Measurements from ENCODE around the gene CFAP73.

DNA sequence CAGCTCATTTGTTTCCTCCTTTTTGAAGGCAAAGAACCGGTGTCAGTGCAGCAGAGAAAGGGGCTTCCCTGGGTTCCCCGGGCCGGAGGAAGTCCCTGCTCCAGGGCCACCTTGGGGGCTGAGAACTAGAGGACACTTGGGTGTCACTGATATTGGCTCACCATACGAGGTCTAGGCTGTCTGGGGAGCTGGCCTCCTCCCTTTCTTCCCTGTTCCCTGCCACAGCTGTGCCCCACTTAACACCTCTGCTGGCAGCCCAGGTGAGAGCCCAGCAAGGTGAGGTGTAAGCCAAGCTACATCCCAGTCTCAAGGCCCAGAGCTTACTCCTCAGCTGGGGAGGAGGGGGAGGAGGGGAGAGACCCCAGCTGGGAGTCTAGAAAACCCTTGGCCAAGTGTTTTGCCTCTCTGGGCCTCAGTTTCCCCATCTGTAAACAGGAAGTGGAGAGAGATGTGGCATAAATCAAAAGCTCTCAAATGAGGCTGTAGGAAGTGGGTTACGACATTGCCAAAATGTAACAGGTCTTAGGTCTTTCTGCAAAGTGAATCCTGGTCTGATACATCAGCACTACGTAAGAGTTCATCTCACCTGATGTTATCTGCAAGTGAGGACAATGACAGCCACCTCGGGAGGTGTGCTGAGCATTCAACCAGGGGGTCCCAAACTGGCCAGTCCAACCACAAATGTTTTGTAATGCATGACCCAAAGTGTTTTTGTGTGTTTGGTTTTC, 39.5 kb upstream of the CFAP73 start:
- TF ChIP-seq ATF3 (IDR thresholded peaks at IDR 0.05; ENCODE audit: insufficient read depth, low read depth, low read length) (no peak), JUN (IDR thresholded peaks at IDR 0.05; ENCODE audit: low read depth, low read length) (no peak), CBX5 (IDR thresholded peaks at IDR 0.05; ENCODE audit: low read depth, low read length) (no peak), CTCF (IDR thresholded peaks at IDR 0.05; ENCODE audit: control extremely low read depth in 1 of 3, insufficient read depth in 1 of 3, low read depth in 1 of 3, low read length in 3 of 3) (no peak), BRCA1 (IDR thresholded peaks at IDR 0.05; ENCODE audit: low read depth, low read length) (no peak), BCL11A (IDR thresholded peaks at IDR 0.05; ENCODE audit: low read depth in 2 of 2, low read length in 2 of 2) (no peak), NRF1 (IDR thresholded peaks at IDR 0.05; ENCODE audit: low read depth, low read length) (no peak), ZNF274 (IDR thresholded peaks at IDR 0.05; ENCODE audit: borderline replicate concordance, extremely low read depth, low read length) (no peak), POLR2A (IDR thresholded peaks at IDR 0.05; ENCODE audit: control extremely low read depth in 1 of 2, low read depth in 2 of 2, low read length in 2 of 2) (no peak), SIN3A (conservative IDR thresholded peaks at IDR 0.05 in 1 of 2, IDR thresholded peaks at IDR 0.05 in 1 of 2; ENCODE audit: low read depth in 1 of 2, low read length in 2 of 2) (no peak)
- TF ChIP-seq, protein P1, sequence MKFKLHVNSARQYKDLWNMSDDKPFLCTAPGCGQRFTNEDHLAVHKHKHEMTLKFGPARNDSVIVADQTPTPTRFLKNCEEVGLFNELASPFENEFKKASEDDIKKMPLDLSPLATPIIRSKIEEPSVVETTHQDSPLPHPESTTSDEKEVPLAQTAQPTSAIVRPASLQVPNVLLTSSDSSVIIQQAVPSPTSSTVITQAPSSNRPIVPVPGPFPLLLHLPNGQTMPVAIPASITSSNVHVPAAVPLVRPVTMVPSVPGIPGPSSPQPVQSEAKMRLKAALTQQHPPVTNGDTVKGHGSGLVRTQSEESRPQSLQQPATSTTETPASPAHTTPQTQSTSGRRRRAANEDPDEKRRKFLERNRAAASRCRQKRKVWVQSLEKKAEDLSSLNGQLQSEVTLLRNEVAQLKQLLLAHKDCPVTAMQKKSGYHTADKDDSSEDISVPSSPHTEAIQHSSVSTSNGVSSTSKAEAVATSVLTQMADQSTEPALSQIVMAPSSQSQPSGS (IDR thresholded peaks at IDR 0.05; ENCODE audit: low read length): no peak

Data from H1 (cell line).